ENCODE measurements around the gene SESN2. TPM values are rescaled to one million over a fixed set of nuclear protein-coding genes. Genes with fewer than 3 reads are reported as not detected.

Gene SESN2
- total RNA-seq, 1 donor from 2014 or later, result 15.6 TPM

DNA sequence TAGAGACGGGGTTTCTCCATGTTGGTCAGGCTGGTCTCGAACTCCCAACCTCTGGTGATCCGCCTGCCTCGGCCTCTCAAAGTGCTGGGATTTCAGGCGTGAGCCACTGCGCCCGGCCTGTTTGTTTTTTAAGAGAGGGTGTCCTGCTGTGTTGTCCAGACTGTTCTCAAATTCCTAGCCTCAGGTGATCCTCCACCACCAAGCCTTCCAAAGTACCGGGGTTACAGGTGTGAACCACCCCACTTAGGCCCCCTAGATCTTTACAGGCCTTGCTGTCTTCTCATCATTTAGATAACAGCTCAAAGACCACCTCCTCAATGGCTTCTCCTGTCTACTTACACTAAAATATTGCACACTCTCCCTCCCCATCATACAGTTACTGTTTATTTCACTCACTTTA lies 6.3 kb downstream of the SESN2 start:
- no peak overlapping the region for H3K27ac ChIP-seq
- no peak for DNase-seq
- TF ChIP-seq, protein P1, sequence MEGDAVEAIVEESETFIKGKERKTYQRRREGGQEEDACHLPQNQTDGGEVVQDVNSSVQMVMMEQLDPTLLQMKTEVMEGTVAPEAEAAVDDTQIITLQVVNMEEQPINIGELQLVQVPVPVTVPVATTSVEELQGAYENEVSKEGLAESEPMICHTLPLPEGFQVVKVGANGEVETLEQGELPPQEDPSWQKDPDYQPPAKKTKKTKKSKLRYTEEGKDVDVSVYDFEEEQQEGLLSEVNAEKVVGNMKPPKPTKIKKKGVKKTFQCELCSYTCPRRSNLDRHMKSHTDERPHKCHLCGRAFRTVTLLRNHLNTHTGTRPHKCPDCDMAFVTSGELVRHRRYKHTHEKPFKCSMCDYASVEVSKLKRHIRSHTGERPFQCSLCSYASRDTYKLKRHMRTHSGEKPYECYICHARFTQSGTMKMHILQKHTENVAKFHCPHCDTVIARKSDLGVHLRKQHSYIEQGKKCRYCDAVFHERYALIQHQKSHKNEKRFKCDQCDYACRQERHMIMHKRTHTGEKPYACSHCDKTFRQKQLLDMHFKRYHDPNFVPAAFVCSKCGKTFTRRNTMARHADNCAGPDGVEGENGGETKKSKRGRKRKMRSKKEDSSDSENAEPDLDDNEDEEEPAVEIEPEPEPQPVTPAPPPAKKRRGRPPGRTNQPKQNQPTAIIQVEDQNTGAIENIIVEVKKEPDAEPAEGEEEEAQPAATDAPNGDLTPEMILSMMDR (IDR thresholded peaks at IDR 0.05), result no peak
- ATAC-seq, result no peak
- H3K9me3 ChIP-seq, result no peaks in the 10 kb centered on the region
- no peaks in the 10 kb centered on the region for H3K27me3 ChIP-seq
- peaks cover 9% of the 10 kb centered on the region for H3K36me3 ChIP-seq
- H3K4me3 ChIP-seq, result no peak overlapping the region
- intact Hi-C loops (cut with DNase I), result no loop called here
- H3K4me1 ChIP-seq, result peaks cover 34% of the 10 kb centered on the region

DNA sequence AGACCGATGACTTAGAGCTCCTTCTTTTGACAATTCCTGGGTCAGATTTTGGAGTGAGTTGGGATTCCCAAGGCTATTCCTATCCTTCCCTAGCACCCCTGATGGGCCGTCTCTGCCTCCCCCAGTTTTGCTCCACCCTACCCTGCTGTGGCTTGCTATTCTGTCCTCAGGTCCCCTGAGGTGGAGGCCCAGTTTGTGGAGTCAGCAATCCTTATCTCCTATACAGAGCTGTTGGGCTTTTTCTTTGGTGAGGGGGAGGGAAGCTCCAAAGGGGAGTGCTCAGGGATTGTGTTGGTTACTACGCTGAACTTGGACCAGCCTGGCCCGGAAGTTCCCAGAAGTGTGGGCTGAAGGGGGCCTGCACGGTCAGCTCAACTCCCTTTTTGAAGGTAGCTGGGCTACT lies 7.6 kb downstream of the SESN2 start:
- ATAC-seq, result peak; percentile 22
- no peak for DNase-seq
- intact Hi-C loops (cut with DNase I), result no loop called here
- H3K27me3 ChIP-seq, result no peaks in the 10 kb centered on the region
- H3K27ac ChIP-seq, result no peak overlapping the region
- peaks cover 22% of the 10 kb centered on the region for H3K4me1 ChIP-seq
- peaks cover 22% of the 10 kb centered on the region for H3K36me3 ChIP-seq
- TF ChIP-seq, protein P1 (IDR thresholded peaks at IDR 0.05), result no peak
- no peaks in the 10 kb centered on the region for H3K9me3 ChIP-seq
- H3K4me3 ChIP-seq, result no peak overlapping the region

- Histone ChIP-seq H3K9me3 (no peaks in the 10 kb centered on the region), H3K27ac (no peak overlapping the region), H3K4me3 (no peak overlapping the region), H3K27me3 (no peaks in the 10 kb centered on the region), H3K4me1 (peaks cover 15% of the 10 kb centered on the region), H3K36me3 (peaks cover 29% of the 10 kb centered on the region)
- intact Hi-C loops (cut with DNase I), result no loop called here
- no peak for ATAC-seq
- no peak for DNase-seq
- TF ChIP-seq, protein P1 (IDR thresholded peaks at IDR 0.05), result no peak
Measured at GRCh38 chr1:28267633-28268032, 8.3 kb downstream of the SESN2 start.

DNA sequence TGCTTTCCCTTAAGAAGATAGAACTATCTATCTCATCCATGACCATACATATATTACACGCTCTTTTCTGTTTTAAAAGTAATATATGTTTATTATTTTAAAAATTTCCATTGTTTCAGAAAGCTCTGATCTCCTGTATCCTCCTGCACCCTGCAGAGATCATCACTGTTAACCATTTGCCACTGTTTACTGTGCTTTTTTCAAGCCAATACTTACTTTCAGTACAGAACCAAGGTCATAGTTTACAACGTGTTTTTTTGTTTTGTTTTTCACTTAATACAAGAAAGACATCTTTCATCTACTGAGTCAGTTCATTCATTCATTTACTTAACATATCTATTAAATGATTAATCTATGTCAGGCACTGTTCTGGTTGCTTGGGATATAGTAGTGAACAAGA lies 10.2 kb downstream of the SESN2 start:
- DNase-seq (no peak), ATAC-seq (no peak)
- no peaks in the 10 kb centered on the region for H3K27me3 ChIP-seq
- peaks cover 6% of the 10 kb centered on the region for H3K4me1 ChIP-seq
- TF ChIP-seq, protein P1 (IDR thresholded peaks at IDR 0.05), result no peak
- H3K27ac ChIP-seq, result no peak overlapping the region
- H3K4me3 ChIP-seq, result no peak overlapping the region
- H3K9me3 ChIP-seq, result no peaks in the 10 kb centered on the region
- intact Hi-C loops (cut with DNase I), result no loop called here
- peaks cover 48% of the 10 kb centered on the region for H3K36me3 ChIP-seq

DNA sequence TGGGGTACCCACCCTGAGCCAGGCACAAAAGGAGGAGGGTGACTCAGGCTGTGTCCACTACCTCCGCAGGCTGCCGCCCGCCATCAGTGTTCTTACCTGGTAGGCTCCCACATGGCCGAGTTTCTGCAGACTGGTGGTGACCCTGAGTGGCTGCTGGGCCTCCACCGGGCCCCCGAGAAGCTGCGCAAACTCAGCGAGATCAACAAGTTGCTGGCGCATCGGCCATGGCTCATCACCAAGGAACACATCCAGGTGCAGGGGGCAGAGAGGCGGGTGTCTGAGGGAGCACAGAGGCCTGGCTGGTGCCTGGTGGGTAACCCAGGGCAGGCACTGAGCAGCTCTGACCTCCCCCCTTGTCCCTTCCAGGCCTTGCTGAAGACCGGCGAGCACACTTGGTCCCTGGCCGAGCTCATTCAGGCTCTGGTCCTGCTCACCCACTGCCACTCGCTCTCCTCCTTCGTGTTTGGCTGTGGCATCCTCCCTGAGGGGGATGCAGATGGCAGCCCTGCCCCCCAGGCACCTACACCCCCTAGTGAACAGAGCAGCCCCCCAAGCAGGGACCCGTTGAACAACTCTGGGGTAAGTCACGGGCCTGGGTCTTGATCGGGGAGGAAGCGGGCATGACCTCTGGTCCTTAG lies 13.0 kb downstream of the SESN2 start:
- Histone ChIP-seq H3K36me3 (peaks cover 75% of the 10 kb centered on the region), H3K27ac (no peak overlapping the region), H3K4me1 (peaks cover 3% of the 10 kb centered on the region), H3K4me3 (no peak overlapping the region), H3K27me3 (no peaks in the 10 kb centered on the region), H3K9me3 (no peaks in the 10 kb centered on the region)
- intact Hi-C loops (cut with DNase I), result no loop called here
- TF ChIP-seq, protein P1 (IDR thresholded peaks at IDR 0.05), result no peak
- ATAC-seq (no peak), DNase-seq (no peak)

Data from upper lobe of right lung (tissue), 1 donor.